Measurements from ENCODE around the gene MYO18B.

- TF ChIP-seq CTCF (IDR thresholded peaks at IDR 0.05) (no peak), EP300 (IDR thresholded peaks at IDR 0.05) (no peak)
Measured at GRCh38 chr22:25869771-25870170, 127.8 kb downstream of the MYO18B start.

All from esophagus muscularis mucosa (tissue), 3 donors.